HG03097 (cell line): ENCODE measurements around the gene MTREX.

Experiments used
- ATAC-seq: cut with Tn5 transposase; IDR thresholded peaks from one replicate; pipeline ENCODE4 v1.9.1; 2021; ENCODE audit not compliant: unreplicated experiment, low FRiP score

Gene MTREX

GRCh38 chr5:55459572-55459971 lies 151.8 kb downstream of the MTREX start:
- ATAC-seq: no peak

- ATAC-seq: no peak
Measured at GRCh38 chr5:55463613-55464012, 155.8 kb downstream of the MTREX start.

GRCh38 chr5:55467862-55468551 lies 160.2 kb downstream of the MTREX start:
- no peak for ATAC-seq

GRCh38 chr5:55469839-55470238 lies 162.1 kb downstream of the MTREX start:
- ATAC-seq: no peak

GRCh38 chr5:55470282-55470681 lies 162.5 kb downstream of the MTREX start:
- no peak for ATAC-seq

GRCh38 chr5:55471468-55471867 lies 163.7 kb downstream of the MTREX start:
- no peak for ATAC-seq

GRCh38 chr5:55472642-55473041 lies 164.9 kb downstream of the MTREX start:
- ATAC-seq: no peak
